Activated CD4-positive, CD25-positive, alpha-beta regulatory T cell treated with anti-CD3 and anti-CD28 coated beads, Interleukin-2, amount 50 U/mL, for 24 hours (primary cell): ENCODE measurements around the gene HOXA4.
A peak's percentile ranks its signal among the peaks of the same experiment; 100 is the strongest.

ENCODE experiments used
- ATAC-seq, 2 donors: fragments of 150-1000 bp; cut with Tn5 transposase; one replicate each; pipeline ENCODE4 v1.10.0; 2021; ENCODE audit warnings: mild to moderate bottlenecking in 1 of 2, moderate library complexity in 1 of 2

The HOXA4 gene

DNA sequence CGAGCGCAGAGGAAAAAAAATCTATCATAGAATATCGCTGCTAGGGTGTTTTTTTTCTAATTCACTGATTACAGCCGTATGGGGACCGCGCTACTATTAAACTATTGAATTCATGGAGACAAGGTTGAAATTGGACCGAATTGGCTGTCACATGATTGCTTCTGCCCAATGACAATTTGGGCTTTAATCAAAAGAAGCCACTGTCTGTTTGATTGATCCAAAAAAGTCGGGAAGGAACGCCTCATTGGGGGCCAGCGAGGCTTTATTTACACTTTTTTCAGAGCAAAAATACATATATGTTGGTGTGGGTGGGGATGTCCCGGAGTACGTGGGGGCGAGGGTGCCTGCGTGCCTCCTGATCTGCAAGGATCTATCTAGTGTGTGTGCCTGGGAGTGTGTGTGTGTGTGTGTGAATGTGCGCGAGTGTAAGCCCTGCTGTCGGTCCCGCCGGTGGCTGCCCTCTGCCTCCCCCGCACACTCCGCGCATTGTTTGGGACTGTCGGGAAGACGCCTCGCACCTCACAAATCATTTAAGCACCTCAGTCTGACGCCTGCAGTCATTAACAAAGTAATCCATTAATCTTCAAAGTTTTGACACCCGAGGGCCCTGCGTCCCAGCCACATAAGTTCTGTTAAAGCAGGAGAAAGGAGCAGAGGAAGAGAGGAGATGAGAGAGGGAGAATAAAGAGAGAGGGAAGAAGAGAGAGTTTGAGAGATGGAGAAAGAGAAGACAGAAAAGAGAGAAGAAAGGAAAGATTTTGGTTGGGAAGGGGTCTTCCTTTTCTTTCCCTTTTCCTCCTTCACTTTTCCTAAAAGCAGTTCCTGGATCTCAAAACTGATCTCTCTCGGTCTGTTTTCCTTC, 27.7 kb downstream of the HOXA4 start, which contains the start of gene HOXA2:
TSS of gene HOXA2 (minus strand) at position 103 of the 862 bp plus-strand sequence. CDS start 183 bp downstream, outside the sequence.
- ATAC-seq: no peak

GRCh38 chr7:27101957-27102580, 28.5 kb downstream of the HOXA4 start:
- ATAC-seq: no peak

GRCh38 chr7:27101171-27101956, 29.2 kb downstream of the HOXA4 start:
- no peak for ATAC-seq

DNA sequence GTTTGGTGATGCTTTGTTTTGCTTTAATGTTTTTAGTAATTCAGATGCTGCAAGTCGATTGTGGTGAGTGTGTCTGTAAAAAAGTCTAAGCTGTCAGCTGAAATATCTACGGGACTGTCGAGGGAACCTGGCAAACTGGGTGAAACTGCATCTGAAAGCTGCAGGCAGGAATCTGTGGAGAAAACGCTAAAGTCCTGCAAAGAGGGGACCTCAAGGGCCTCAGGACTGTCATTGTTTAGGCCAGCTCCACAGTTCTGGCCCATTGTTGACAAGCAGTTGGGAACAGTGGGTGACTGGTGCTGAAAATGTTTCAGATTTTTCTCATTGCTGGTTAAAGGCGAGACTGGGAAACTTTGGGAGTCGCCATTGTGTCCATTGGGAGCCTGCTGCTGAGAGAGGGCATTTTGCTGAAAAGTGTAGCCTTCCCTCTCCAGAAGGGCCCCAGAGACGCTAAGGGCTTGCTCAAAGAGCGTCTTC, 29.8 kb downstream of the HOXA4 start:
- ATAC-seq: no peak

GRCh38 chr7:27099453-27100370, 30.8 kb downstream of the HOXA4 start:
- no peak for ATAC-seq

DNA sequence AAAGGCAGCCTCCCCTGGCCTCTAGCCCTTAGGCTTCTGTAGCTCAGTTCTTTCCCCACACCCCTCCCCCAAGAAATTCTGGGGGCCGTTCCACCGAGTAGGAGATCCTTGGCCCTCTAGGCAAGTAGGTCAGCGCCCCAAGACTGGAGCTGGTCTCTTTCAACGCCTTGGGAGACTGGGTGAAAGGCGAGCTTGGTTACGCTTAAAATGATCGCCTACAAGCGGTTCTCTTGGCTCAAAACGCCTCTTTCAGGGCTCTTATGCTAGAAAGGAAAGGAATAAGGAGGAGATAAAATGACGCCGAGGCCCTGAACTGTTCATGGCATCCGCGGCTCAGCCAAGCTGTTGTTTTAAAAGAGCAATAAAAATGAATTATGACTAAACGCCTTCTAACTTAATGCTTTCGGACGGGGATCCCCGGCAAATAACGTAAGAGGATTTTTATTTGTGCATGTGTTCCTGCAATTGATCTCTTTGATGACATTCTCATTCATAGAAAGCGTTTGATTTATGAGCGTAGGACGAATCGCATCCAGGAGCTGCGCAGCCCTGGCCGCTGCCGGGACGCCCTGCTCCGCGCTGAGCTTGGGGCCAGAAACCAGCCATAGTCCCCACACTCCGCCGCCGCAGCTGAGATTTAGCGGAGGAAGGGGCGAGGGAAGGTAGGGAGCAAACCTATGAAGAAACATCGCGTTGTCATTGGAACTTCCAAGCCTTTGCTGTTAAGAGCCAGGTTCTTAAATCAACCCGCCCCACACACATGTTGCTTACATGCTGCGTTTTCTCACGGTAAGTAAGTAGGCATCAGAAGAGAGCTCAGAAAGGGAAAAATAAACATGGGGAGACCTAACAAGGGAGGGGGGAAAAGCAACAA, 31.7 kb downstream of the HOXA4 start:
- ATAC-seq: no peak

GRCh38 chr7:27097686-27098577, 32.6 kb downstream of the HOXA4 start:
- no peak for ATAC-seq

- ATAC-seq: no peak
Observed at GRCh38 chr7:27096768-27097514, 33.6 kb downstream of the HOXA4 start.

- ATAC-seq: peak; percentile 91 to 93
Observed at GRCh38 chr7:27095897-27096767, 34.4 kb downstream of the HOXA4 start, which contains the start of gene HOXA1. HOXA1 (minus strand) TSS chr7:27096000; CDS start chr7:27095912, 88 bp downstream.

- peak; percentile 2 to 15 for ATAC-seq
Observed at GRCh38 chr7:27095050-27095896, 35.3 kb downstream of the HOXA4 start.

- ATAC-seq: no peak
Observed at GRCh38 chr7:27094304-27095049, 36.1 kb downstream of the HOXA4 start.

DNA sequence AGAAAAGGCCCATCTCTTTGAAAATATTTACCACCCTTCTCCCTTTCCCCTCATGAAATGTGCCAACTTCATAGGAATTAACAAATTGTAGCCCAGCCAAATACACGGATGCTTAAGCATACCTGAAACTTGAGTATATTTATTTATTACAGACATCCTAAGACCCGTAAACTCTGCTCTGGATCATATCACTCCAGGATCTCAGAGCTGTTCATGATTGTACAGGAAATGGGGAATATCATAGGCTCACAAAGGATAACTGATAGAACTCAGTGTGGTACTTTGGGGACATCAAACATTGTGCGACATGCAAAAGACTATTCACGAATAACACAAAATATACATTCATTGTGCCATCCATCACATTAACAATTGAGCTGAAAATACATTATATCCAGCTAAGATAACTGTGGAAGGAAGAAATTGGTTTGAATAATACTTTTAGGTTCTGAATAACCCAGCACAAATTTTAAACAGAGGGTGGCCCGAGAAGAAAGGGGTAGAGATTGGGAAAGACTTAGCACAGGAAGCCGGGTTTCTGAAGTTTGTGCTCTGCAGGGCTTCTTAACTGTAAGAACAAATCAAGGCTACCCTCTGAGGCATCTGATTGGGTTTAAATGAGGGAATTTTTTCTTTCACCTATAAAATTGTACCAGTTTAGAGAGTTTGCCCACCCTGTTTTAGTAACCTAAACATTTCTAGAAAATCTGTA, 37.2 kb downstream of the HOXA4 start:
- no peak for ATAC-seq

DNA sequence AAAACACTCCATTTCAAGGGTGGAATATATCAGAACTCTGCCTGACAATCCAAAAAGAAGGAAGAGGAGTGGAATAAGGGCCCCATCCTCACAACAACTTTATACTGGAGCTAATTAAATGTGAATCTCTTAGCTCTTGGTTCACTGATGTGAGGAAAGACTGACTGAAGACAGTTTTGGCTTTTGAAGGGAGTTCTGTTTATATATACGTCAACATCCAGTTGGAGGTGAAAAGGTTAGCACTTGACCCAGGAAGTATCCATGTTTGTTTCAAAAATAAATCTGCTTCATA, 37.8 kb downstream of the HOXA4 start:
- ATAC-seq: no peak

DNA sequence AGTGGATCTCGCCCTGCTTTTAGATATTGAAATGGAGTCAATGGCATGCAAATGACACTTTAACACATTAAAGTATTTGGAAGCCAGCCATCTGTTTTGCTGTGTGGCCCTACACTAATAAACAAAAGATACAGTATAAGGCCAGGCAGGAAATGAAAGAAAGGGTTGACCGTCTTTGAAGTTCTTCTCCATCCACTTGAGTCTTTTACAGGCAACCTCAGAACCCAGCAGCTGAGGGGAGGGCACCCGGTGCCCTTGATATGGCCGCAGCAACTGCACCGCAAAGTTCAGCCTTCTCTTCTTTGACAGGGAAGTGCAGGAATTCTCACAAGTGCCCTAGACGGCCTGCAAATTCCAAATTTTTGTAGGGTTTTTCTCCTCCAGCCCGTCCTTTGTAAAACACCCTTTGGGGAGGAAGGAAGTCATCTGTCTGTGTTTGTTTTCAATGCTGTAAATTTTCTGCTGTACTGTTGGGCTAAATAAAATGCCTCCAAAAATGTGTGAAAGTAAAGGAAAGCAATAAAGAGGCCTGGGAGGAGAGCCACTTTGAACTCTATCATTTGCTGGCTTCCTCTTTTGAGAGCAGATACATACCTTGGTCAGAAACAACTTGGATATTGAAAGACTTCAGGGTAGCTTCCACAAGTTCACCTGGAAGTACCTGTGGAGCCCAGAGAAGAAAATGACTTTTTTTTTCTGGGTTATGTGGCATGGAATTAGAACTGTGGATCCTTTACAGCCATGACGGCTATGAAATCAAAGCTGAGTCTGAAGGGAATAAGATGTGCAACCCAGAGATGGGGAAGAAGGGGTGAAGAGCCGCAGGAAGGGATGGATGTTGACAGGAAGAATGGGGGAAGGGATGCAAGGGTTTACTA, 38.4 kb downstream of the HOXA4 start:
- ATAC-seq: no peak

GRCh38 chr7:27091105-27091504, 39.5 kb downstream of the HOXA4 start:
- ATAC-seq: no peak
